ENCODE data around the gene SYT17.

DNA sequence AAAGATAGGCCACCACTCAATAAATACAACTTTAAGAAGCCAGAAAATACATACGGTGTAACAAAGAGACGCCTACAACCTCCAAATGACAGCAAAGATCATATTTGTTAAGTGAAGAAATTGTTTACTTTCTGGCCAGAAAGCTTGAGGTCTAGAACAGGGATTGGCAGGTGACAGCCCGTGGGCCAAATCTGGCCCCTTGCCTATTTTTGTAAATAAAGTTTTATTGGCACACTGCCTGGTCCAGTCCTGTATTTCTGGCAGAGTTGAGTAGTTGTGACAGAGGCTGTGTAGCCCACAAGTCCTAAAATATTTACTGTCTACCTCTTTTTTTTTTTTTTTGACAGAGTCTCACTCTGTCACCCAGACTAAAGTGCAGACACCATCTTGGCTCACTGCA lies 114.1 kb downstream of the SYT17 start:
- TF ChIP-seq, protein P1, sequence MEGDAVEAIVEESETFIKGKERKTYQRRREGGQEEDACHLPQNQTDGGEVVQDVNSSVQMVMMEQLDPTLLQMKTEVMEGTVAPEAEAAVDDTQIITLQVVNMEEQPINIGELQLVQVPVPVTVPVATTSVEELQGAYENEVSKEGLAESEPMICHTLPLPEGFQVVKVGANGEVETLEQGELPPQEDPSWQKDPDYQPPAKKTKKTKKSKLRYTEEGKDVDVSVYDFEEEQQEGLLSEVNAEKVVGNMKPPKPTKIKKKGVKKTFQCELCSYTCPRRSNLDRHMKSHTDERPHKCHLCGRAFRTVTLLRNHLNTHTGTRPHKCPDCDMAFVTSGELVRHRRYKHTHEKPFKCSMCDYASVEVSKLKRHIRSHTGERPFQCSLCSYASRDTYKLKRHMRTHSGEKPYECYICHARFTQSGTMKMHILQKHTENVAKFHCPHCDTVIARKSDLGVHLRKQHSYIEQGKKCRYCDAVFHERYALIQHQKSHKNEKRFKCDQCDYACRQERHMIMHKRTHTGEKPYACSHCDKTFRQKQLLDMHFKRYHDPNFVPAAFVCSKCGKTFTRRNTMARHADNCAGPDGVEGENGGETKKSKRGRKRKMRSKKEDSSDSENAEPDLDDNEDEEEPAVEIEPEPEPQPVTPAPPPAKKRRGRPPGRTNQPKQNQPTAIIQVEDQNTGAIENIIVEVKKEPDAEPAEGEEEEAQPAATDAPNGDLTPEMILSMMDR (conservative IDR thresholded peaks at IDR 0.05) = no peak
- no peak for TF ChIP-seq ZFX (IDR thresholded peaks at IDR 0.05)

Data from C4-2B (cell line).